HepG2 (cell line): ENCODE data around the gene WNT5B.

ENCODE experiments used
- ARID5B ChIP-seq: IDR thresholded peaks from 2 replicates; pipeline ENCODE4 v1.4.0; 2020; ENCODE audit warnings: mild to moderate bottlenecking, missing genetic modification reagents
- CTCF ChIP-seq: sonication (generic); formaldehyde crosslinking; IDR thresholded peaks from 2 replicates; pipeline ENCODE4 v1.5.0; 2020; ENCODE audit warnings: mild to moderate bottlenecking, missing genetic modification reagents, moderate library complexity
- EP300 ChIP-seq, 3 experiments: sonication (generic) in 1 of 3; formaldehyde crosslinking in 1 of 3; IDR thresholded peaks; 2 replicates each; pipeline versions ENCODE4 v1.5.1 to v1.6.1; 2011 to 2020; ENCODE audit warnings: low read depth in 2 of 3, low read length in 2 of 3, borderline replicate concordance in 1 of 3, improper control_type of control experiment in 1 of 3, mild to moderate bottlenecking in 1 of 3, missing genetic modification reagents in 1 of 3, moderate library complexity in 1 of 3
- JUND ChIP-seq: sonication (generic); formaldehyde crosslinking; IDR thresholded peaks from 2 replicates; pipeline ENCODE4 v1.8.0; 2022; ENCODE audit warnings: mild to moderate bottlenecking, missing genetic modification reagents
- MBD4 ChIP-seq: IDR thresholded peaks from 2 replicates; pipeline ENCODE4 v1.6.1; 2012; ENCODE audit warnings: low read length, inconsistent platforms, borderline replicate concordance
- MZF1 ChIP-seq: sonication (generic); formaldehyde crosslinking; IDR thresholded peaks from 2 replicates; pipeline ENCODE4 v1.8.1; 2023; ENCODE audit warnings: mild to moderate bottlenecking, missing genetic modification reagents, borderline replicate concordance
- PHF21A ChIP-seq: sonication (generic); formaldehyde crosslinking; IDR thresholded peaks from 2 replicates; pipeline ENCODE4 v1.5.0; 2020; ENCODE audit warnings: mild to moderate bottlenecking, missing genetic modification reagents
- POLR2AphosphoS5 ChIP-seq: IDR thresholded peaks from 2 replicates; pipeline ENCODE4 v1.6.1; 2012; ENCODE audit warnings: low read depth, low read length
- RARG ChIP-seq: sonication (generic); formaldehyde crosslinking; IDR thresholded peaks from 2 replicates; pipeline ENCODE4 v1.4.0; 2020; ENCODE audit warnings: low read depth, mild to moderate bottlenecking, missing genetic modification reagents
- SMAD3 ChIP-seq: sonication (generic); formaldehyde crosslinking; IDR thresholded peaks from 2 replicates; pipeline ENCODE4 v1.4.0; 2020; ENCODE audit warnings: missing genetic modification reagents
- USF2 ChIP-seq, 2 experiments: sonication (generic) in 1 of 2; formaldehyde crosslinking in 1 of 2; IDR thresholded peaks; 2 replicates each; pipeline versions ENCODE4 v1.5.1 to v1.6.1; 2011 to 2020; ENCODE audit warnings: borderline replicate concordance in 1 of 2, low read depth in 1 of 2, low read length in 1 of 2, mild to moderate bottlenecking in 1 of 2, missing genetic modification reagents in 1 of 2, moderate library complexity in 1 of 2
- ZNF12 ChIP-seq: sonication (generic); formaldehyde crosslinking; IDR thresholded peaks from 2 replicates; pipeline ENCODE4 v1.5.0; 2020; ENCODE audit warnings: missing genetic modification reagents

GRCh38 chr12:1692226-1692625 is 63.2 kb downstream of the WNT5B start:
- TF ChIP-seq EP300 (IDR thresholded peaks at IDR 0.05; ENCODE audit: low read depth in 2 of 2, low read length in 2 of 2) (no peak), EP300 (CRISPR knock-in tag; IDR thresholded peaks at IDR 0.05; ENCODE audit: borderline replicate concordance) (no peak), ARID5B (CRISPR knock-in tag) (no peak), POLR2AphosphoS5 (no peak), MBD4 (no peak), MZF1 (no peak), RARG (CRISPR knock-in tag) (no peak), ZNF12 (CRISPR knock-in tag) (no peak), USF2 (IDR thresholded peaks at IDR 0.05; ENCODE audit: low read depth, low read length) (no peak), USF2 (CRISPR knock-in tag; IDR thresholded peaks at IDR 0.05; ENCODE audit: borderline replicate concordance) (no peak), PHF21A (CRISPR knock-in tag) (no peak), SMAD3 (CRISPR knock-in tag) (no peak), CTCF (CRISPR knock-in tag) (no peak), JUND (CRISPR knock-in tag) (no peak)
